ENCODE data around the gene DHX36. TPM values are rescaled to one million over a fixed set of nuclear protein-coding genes. Genes with fewer than 3 reads are reported as not detected.

Gene DHX36
- total RNA-seq, 1 experiment from 2014 or later: 34.5 TPM

GRCh38 chr3:154250291-154250690 lies 74.0 kb downstream of the DHX36 start:
- ATAC-seq: no peak
- POLR2A ChIA-PET (ENCODE audit: unreplicated experiment): no interaction called here
- TF ChIP-seq CTCF (conservative IDR thresholded peaks at IDR 0.05; ENCODE audit: low read depth, low read length) (no peak), EZH2 (IDR thresholded peaks at IDR 0.05; ENCODE audit: low read length, unreplicated experiment) (no peak)
- DNase-seq: no peak
- Histone ChIP-seq H3K4me3 (ENCODE audit: low read length) (no peak overlapping the region), H3K9me2 (replicated peaks; ENCODE audit: low read length) (no peaks in the 10 kb centered on the region), H3F3A (ENCODE audit: low read length, unreplicated experiment) (no peaks in the 10 kb centered on the region), H3K9me3 (ENCODE audit: low read length) (no peaks in the 10 kb centered on the region), H3K36me3 (ENCODE audit: low read depth, low read length) (no peaks in the 10 kb centered on the region; the same call in 1 of the 2 replicates), H3K4me2 (ENCODE audit: low read length) (no peak overlapping the region), H3K27ac (ENCODE audit: low read length) (no peak overlapping the region), H3K9ac (ENCODE audit: low read length) (no peak overlapping the region), H3K79me2 (ENCODE audit: low read length) (no peaks in the 10 kb centered on the region), H3K27me3 (ENCODE audit: low read length) (no peaks in the 10 kb centered on the region), H2AFZ (ENCODE audit: low read length) (no peak overlapping the region), H3K4me1 (ENCODE audit: insufficient read depth, low read length) (no peaks in the 10 kb centered on the region; the same call in 1 of the 2 replicates), H4K20me1 (ENCODE audit: low read length) (no peaks in the 10 kb centered on the region)
- intact Hi-C loops (cut with micrococcal nuclease): loop anchor here (10.0 kb wide), 1 partner anchor 125 kb away; the partner anchor contains the start of gene ARHGEF26
- no TSS peak for BruUV-seq (replicated peaks)
- CTCF ChIA-PET: no interaction called here

- Histone ChIP-seq H3K4me2 (ENCODE audit: low read length) (no peak overlapping the region), H2AFZ (ENCODE audit: low read length) (no peak overlapping the region), H3F3A (ENCODE audit: low read length, unreplicated experiment) (no peaks in the 10 kb centered on the region), H3K9ac (ENCODE audit: low read length) (no peak overlapping the region), H3K79me2 (ENCODE audit: low read length) (no peaks in the 10 kb centered on the region), H3K27ac (ENCODE audit: low read length) (no peak overlapping the region), H3K9me2 (replicated peaks; ENCODE audit: low read length) (no peaks in the 10 kb centered on the region), H3K4me3 (ENCODE audit: low read length) (no peak overlapping the region), H4K20me1 (ENCODE audit: low read length) (no peaks in the 10 kb centered on the region), H3K27me3 (ENCODE audit: low read length) (no peaks in the 10 kb centered on the region), H3K4me1 (ENCODE audit: insufficient read depth, low read length) (peaks cover 7% of the 10 kb centered on the region), H3K9me3 (ENCODE audit: low read length) (no peaks in the 10 kb centered on the region), H3K36me3 (ENCODE audit: low read depth, low read length) (no peaks in the 10 kb centered on the region; the same call in 1 of the 2 replicates)
- no peak for ATAC-seq
- no peak for TF ChIP-seq EZH2phosphoT487 (IDR thresholded peaks at IDR 0.05; ENCODE audit: borderline replicate concordance, low read length)
- no peak for TF ChIP-seq CTCF (conservative IDR thresholded peaks at IDR 0.05; ENCODE audit: low read depth, low read length)
- no peak for TF ChIP-seq EZH2 (IDR thresholded peaks at IDR 0.05; ENCODE audit: low read length, unreplicated experiment)
- ChIA-PET CTCF (no interaction called here), POLR2A (ENCODE audit: unreplicated experiment) (no interaction called here)
- no peak for DNase-seq
- intact Hi-C loops (cut with micrococcal nuclease): no loop called here
- BruUV-seq (replicated peaks): no TSS peak
Measured at GRCh38 chr3:154247806-154248415, 76.4 kb downstream of the DHX36 start.

- ATAC-seq: peak; percentile 68
- POLR2A ChIA-PET (ENCODE audit: unreplicated experiment): interaction anchor here (0.8 kb wide), 1 partner anchor 16 kb away, joined by 7 read pairs; no protein-coding TSS in a partner anchor
- no peak overlapping the region for H3K4me2 ChIP-seq (ENCODE audit: low read length)
Measured at GRCh38 chr3:154244644-154245043, 79.6 kb downstream of the DHX36 start.

More at GRCh38 chr3:154244644-154245043, 79.6 kb downstream of the DHX36 start:
- Histone ChIP-seq H3F3A (ENCODE audit: low read length, unreplicated experiment) (no peaks in the 10 kb centered on the region), H3K9ac (ENCODE audit: low read length) (no peak overlapping the region), H3K36me3 (ENCODE audit: low read depth, low read length) (no peaks in the 10 kb centered on the region; the same call in 1 of the 2 replicates), H2AFZ (ENCODE audit: low read length) (no peak overlapping the region), H3K27ac (ENCODE audit: low read length) (no peak overlapping the region), H3K27me3 (ENCODE audit: low read length) (no peaks in the 10 kb centered on the region), H3K79me2 (ENCODE audit: low read length) (no peaks in the 10 kb centered on the region), H3K9me2 (replicated peaks; ENCODE audit: low read length) (no peaks in the 10 kb centered on the region), H4K20me1 (ENCODE audit: low read length) (no peaks in the 10 kb centered on the region), H3K4me3 (ENCODE audit: low read length) (no peak overlapping the region), H3K4me1 (ENCODE audit: insufficient read depth, low read length) (peaks cover 7% of the 10 kb centered on the region), H3K9me3 (ENCODE audit: low read length) (no peaks in the 10 kb centered on the region)
- BruUV-seq (replicated peaks): no TSS peak
- CTCF ChIA-PET: no interaction called here
- intact Hi-C loops (cut with micrococcal nuclease): no loop called here
- TF ChIP-seq EZH2phosphoT487 (IDR thresholded peaks at IDR 0.05; ENCODE audit: borderline replicate concordance, low read length) (no peak), EZH2 (IDR thresholded peaks at IDR 0.05; ENCODE audit: low read length, unreplicated experiment) (no peak), CTCF (conservative IDR thresholded peaks at IDR 0.05; ENCODE audit: low read depth, low read length) (no peak)
- peak; percentile 47 for DNase-seq
